ENCODE data around the gene LRBA.

GRCh38 chr4:150722908-150723362 lies 292.1 kb downstream of the LRBA start:
- no peak for TF ChIP-seq ATF3 (CRISPR knock-in tag; conservative IDR thresholded peaks at IDR 0.05)
- TF ChIP-seq ZNF138 (CRISPR knock-in tag; conservative IDR thresholded peaks at IDR 0.05) = no peak
- no peak for TF ChIP-seq SP1 (CRISPR knock-in tag; conservative IDR thresholded peaks at IDR 0.05)
- TF ChIP-seq USF2 (CRISPR knock-in tag; IDR thresholded peaks at IDR 0.05) = no peak
- no peak for TF ChIP-seq MLX (CRISPR knock-in tag; IDR thresholded peaks at IDR 0.05)
- TF ChIP-seq MYBL2 (CRISPR knock-in tag; IDR thresholded peaks at IDR 0.05) = no peak
- TF ChIP-seq MAX (CRISPR knock-in tag; IDR thresholded peaks at IDR 0.05) = no peak
- no peak for TF ChIP-seq CTCF (IDR thresholded peaks at IDR 0.05)
- TF ChIP-seq JAZF1 (CRISPR knock-in tag; IDR thresholded peaks at IDR 0.05) = no peak
- TF ChIP-seq FOXK1 (CRISPR knock-in tag; IDR thresholded peaks at IDR 0.05) = no peak
- no peak for TF ChIP-seq USF1 (CRISPR knock-in tag; IDR thresholded peaks at IDR 0.05)
